Breast epithelium (tissue), 4 donors: Measurements from ENCODE around the gene TMCO4. TPM values are rescaled to one million over a fixed set of nuclear protein-coding genes. Genes with fewer than 3 reads are reported as not detected.

ENCODE experiments used
- DNase-seq, 2 donors: peaks; one replicate each; pipeline ENCODE4 v3.0.0-alpha.2; 2019; ENCODE audit warnings: low spot score in 2 of 2
- H3K27ac ChIP-seq, 2 donors: fragments of 200-600 bp; sonication (generic) in 1 of 2; one replicate each; pipeline ENCODE4 v1.5.1; 2016 to 2019; ENCODE audit warnings: mild to moderate bottlenecking in 1 of 2
- H3K27me3 ChIP-seq, 2 donors: fragments of 200-600 bp; sonication (generic) in 1 of 2; one replicate each; pipeline versions ENCODE4 v1.5.1 to v1.6.0; 2017 to 2019; ENCODE audit warnings: control low read depth in 1 of 2, mild to moderate bottlenecking in 1 of 2
- H3K36me3 ChIP-seq: fragments of 200-600 bp; one replicate; pipeline ENCODE4 v1.5.1; 2019
- H3K4me1 ChIP-seq, 2 donors: fragments of 200-600 bp; sonication (generic); one replicate each; pipeline ENCODE4 v1.5.1; 2016 to 2019; ENCODE audit warnings: control low read depth in 1 of 2
- H3K4me3 ChIP-seq, 3 donors: fragments of 200-600 bp; sonication (generic); 1 replicate in 2 of 3; 2 replicates in 1 of 3; pipeline ENCODE4 v1.5.1; 2016 to 2019; ENCODE audit warnings: mild to moderate bottlenecking in 3 of 3, moderate library complexity in 2 of 3
- H3K9me3 ChIP-seq, 2 donors: fragments of 200-600 bp; sonication (generic) in 1 of 2; one replicate each; pipeline ENCODE4 v1.5.1; 2016 to 2019; ENCODE audit warnings: control low read depth in 1 of 2
- POLR2A ChIP-seq: fragments of 450-650 bp; IDR thresholded peaks from one replicate; pipeline ENCODE4 v1.6.1; 2016; ENCODE audit warnings: antibody characterized with exemption, mild to moderate bottlenecking, moderate library complexity
- POLR2AphosphoS5 ChIP-seq, 3 donors: sonication (generic); formaldehyde crosslinking; IDR thresholded peaks; one replicate each; pipeline ENCODE4 v1.6.1; 2017; ENCODE audit warnings: antibody characterized with exemption in 3 of 3
- intact Hi-C: fragments of 100-400 bp; cut with DNase I; formaldehyde crosslinking; loops from one replicate; pipeline ENCODE4 v1.15.1; 2023; ENCODE audit warnings: low total_unique reads
- total RNA-seq, 3 donors: library from RNA; depleted of rRNA; stranded (reverse); fragments of >200 nt; gene quantifications; one replicate each; pipeline ENCODE4 v1.1.0, GENCODE V29; 2016
- TF ChIP-seq, protein P1 (sequence below), 3 donors: fragments of 450-650 bp; IDR thresholded peaks; one replicate each; pipeline ENCODE4 v1.5.1; 2016 to 2017; ENCODE audit warnings: antibody characterized with exemption in 3 of 3, mild to moderate bottlenecking in 3 of 3, moderate library complexity in 3 of 3

Gene TMCO4
- total RNA-seq, 3 donors from 2014 or later: 26.7 to 44.2 (median 34.1) TPM

DNA sequence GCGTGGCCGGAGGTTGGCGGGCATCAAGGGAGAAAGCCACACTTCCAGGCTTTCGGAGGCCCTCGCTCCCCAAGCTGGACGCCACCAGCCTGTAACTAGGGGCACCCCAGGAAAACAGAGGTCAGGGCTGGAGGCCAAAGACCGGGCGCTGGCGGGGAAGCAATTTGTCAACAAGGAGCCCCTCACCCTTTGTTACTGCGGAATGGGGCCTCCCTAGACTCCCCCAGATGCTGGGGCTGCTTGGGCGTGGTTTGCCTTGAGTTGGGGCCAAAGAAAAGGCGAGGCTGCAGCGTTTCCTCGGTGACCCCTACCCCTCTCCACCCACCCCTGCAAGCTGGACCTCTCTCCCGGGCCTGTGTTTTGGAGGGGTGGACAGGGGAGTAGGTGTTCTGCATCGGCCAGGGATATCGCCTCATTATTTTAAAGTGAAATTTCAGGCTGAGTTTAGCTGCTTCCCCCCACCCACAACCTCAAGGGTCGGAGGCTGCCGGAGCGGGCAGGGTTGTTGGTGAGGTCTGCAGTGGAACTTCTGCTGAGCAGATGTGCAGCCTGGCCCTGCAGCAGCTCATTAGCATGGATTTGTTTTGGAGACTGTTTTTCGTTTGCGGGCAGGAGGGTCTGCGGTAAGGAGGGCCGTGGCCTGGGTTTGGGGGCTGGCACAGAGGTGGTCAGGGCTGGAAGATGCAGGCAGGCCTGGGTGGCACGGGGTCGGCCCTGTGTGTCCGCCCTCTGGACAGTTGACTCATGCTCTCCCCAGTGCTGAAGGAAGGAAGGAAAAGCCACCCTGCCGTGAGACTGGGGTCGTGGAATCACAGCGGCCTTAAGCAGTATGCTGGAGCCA is 154.1 kb downstream of the TMCO4 start:
- Histone ChIP-seq H3K36me3 (no peaks in the 10 kb centered on the region), H3K9me3 (no peaks in the 10 kb centered on the region), H3K4me1 (peaks cover 6 to 15% of the 10 kb centered on the region in 2 donors), H3K27ac (peak overlapping the region; percentile 68 to 98), H3K4me3 (peak overlapping the region; percentile 79 to 96 (median 92)), H3K27me3 (no peaks in the 10 kb centered on the region)
- intact Hi-C loops: no loop called here
- TF ChIP-seq POLR2AphosphoS5 (IDR thresholded peaks at IDR 0.05) (no peak), POLR2A (no peak)
- TF ChIP-seq, protein P1, sequence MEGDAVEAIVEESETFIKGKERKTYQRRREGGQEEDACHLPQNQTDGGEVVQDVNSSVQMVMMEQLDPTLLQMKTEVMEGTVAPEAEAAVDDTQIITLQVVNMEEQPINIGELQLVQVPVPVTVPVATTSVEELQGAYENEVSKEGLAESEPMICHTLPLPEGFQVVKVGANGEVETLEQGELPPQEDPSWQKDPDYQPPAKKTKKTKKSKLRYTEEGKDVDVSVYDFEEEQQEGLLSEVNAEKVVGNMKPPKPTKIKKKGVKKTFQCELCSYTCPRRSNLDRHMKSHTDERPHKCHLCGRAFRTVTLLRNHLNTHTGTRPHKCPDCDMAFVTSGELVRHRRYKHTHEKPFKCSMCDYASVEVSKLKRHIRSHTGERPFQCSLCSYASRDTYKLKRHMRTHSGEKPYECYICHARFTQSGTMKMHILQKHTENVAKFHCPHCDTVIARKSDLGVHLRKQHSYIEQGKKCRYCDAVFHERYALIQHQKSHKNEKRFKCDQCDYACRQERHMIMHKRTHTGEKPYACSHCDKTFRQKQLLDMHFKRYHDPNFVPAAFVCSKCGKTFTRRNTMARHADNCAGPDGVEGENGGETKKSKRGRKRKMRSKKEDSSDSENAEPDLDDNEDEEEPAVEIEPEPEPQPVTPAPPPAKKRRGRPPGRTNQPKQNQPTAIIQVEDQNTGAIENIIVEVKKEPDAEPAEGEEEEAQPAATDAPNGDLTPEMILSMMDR (IDR thresholded peaks at IDR 0.05): no peak
- no peak for DNase-seq

DNA sequence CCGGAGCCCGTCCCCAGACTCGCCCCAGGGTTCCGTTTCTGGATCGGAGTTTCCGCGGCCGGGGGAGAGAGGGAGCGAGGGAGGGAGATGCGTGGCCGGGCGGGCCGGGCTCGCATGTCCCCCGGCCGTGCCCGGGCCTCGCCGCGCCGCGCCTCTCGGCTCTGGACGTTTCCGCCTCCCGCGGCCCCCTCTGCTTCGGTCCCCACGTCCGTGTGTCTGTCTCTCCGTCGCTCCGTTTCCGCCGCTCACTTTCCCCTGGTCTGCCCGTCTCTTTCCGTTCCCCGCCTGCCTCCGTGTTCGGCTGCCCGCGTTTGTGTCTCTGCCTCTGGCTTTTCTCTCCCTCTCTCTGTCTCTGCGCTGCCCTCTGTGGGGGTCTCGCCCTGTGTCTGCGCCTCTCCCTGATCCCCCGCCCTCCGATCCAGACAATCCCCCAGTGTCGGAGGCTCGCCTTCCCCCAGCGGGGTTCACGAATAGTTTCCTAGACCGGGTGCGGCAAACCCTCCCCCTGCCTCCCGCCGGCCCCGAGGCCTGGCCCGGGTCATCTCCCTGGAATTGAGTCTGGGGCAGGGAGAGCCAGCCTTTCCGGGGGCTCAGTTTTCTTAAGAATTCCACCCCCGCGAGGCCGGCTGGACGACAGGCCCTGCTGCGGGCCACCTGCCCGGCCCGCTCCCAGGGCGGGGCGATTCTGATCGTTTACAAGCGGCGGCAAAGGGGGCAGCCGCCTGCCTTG is 154.9 kb downstream of the TMCO4 start:
- no peak for TF ChIP-seq POLR2A
- peak in 1 of 3 donors; percentile 37 for TF ChIP-seq POLR2AphosphoS5 (IDR thresholded peaks at IDR 0.05)
- Histone ChIP-seq H3K27ac (peak overlapping the region; percentile 68 to 98), H3K4me1 (peaks cover 6 to 12% of the 10 kb centered on the region in 2 donors), H3K36me3 (no peaks in the 10 kb centered on the region), H3K4me3 (peak overlapping the region; percentile 79 to 96 (median 92)), H3K9me3 (no peaks in the 10 kb centered on the region), H3K27me3 (no peaks in the 10 kb centered on the region)
- intact Hi-C loops: no loop called here
- no peak for DNase-seq

DNA sequence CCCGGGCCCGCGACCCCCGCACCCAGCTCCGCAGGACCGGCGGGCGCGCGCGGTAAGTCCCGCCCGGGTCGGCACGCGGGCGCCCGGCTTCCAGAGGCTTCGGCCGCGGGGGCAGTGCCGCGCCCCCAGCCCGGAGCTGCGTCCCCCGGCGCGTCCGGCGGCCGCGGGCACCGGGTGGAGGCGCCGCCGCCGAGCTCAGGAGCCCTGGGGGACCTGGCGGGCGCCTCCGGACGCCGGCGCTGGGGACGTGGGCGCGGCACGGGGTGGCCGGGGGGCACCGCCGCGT is 155.4 kb downstream of the TMCO4 start:
- Histone ChIP-seq H3K36me3 (no peaks in the 10 kb centered on the region), H3K9me3 (no peaks in the 10 kb centered on the region), H3K4me1 (peaks cover 6 to 9% of the 10 kb centered on the region in 2 donors), H3K27ac (peak overlapping the region; percentile 68 to 98), H3K4me3 (peak overlapping the region; percentile 79 to 96 (median 92)), H3K27me3 (no peaks in the 10 kb centered on the region)
- intact Hi-C loops: no loop called here
- no peak for DNase-seq
- TF ChIP-seq POLR2A (no peak), POLR2AphosphoS5 (IDR thresholded peaks at IDR 0.05) (no peak)
- TF ChIP-seq, protein P1 (IDR thresholded peaks at IDR 0.05): no peak

DNA sequence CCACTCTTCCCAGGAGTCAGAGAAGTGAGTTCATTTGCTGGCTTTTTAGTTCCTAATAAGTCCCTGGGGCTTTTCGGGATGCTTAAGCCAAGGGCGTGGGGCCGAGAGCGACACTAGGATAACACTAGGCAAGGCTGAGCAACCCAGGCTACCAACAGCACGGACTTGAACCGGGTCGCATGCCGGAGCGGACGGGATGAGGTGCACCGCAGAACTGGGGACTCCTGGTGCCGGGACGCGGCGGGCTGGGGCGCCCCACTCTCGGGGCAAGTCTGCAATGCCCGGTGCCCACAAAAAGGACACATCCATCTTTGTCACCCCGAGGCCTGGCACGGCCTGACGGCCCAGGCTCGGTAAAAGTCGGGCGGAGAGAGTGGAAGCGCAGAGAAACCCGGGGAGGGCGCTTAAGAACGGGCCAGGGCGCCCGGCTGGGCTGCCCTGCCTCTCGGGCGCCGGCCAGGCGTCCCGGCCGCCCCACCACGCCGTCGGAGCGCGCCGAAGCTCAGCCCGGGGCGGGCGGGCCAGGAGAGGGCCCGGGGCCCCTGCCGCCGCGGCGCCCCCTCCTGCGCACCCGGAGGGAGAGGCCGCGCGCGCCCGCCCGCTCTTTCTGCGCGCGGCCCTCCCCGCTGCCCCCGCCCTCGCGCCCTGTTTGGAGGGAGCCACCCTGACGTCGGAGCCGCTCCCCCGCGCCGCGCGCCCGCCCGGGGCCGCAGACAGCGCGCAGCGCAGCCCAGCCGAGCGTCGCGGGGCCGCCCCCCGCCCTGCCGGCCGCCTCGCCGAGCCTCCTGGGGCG is 155.9 kb downstream of the TMCO4 start, which contains the start of gene NBL1:
TSS of gene NBL1 (plus strand) at position 710 of the 793 bp plus-strand sequence. CDS start 10,720 bp downstream, outside the sequence.
- no peaks in the 10 kb centered on the region for H3K9me3 ChIP-seq
- intact Hi-C loops: no loop called here
- peak in 1 of 2 donors; percentile 56 for DNase-seq
- TF ChIP-seq POLR2AphosphoS5 (IDR thresholded peaks at IDR 0.05) (peak in 1 of 3 donors; percentile 8), POLR2A (no peak)
- H3K36me3 ChIP-seq: no peaks in the 10 kb centered on the region
- peak within 1 kb of the TSS; percentile 82 to 98 for H3K27ac ChIP-seq
- peak within 1 kb of the TSS; percentile 79 to 96 (median 92) for H3K4me3 ChIP-seq
- H3K27me3 ChIP-seq: no peaks in the 10 kb centered on the region
- H3K4me1 ChIP-seq: peaks cover 6 to 9% of the 10 kb centered on the region in 2 donors

DNA sequence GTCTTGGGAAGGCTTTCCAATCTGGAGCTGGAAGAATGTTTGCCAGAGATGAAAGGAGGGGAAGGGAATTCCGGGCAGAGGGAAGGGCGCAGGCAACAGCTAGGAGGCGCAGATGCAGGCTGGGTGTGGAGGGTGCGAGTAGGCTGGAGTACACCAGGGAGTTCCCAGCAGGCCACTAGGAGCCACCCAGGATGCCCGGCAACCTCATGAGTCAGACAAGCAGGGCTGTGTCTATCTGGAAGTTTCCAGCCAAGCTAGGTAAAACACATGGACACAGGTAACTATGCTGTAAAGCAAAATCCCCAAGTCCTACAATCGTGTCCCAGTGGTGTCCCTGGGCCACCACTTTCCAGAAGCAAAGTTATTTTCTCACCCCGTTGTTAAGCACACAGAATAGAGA is 156.6 kb downstream of the TMCO4 start:
- TF ChIP-seq POLR2AphosphoS5 (IDR thresholded peaks at IDR 0.05): no peak
- TF ChIP-seq POLR2A: no peak
- TF ChIP-seq, protein P1 (IDR thresholded peaks at IDR 0.05): no peak
- Histone ChIP-seq H3K9me3 (no peaks in the 10 kb centered on the region), H3K4me3 (peak overlapping the region; percentile 79 to 96 (median 92)), H3K4me1 (peaks cover 6 to 9% of the 10 kb centered on the region in 2 donors), H3K27me3 (no peaks in the 10 kb centered on the region), H3K27ac (peak overlapping the region; percentile 82 to 98), H3K36me3 (no peaks in the 10 kb centered on the region)
- intact Hi-C loops: no loop called here
- peak in 1 of 2 donors; percentile 56 for DNase-seq
